Measurements from ENCODE around the gene PTPRG.

The PTPRG gene

DNA sequence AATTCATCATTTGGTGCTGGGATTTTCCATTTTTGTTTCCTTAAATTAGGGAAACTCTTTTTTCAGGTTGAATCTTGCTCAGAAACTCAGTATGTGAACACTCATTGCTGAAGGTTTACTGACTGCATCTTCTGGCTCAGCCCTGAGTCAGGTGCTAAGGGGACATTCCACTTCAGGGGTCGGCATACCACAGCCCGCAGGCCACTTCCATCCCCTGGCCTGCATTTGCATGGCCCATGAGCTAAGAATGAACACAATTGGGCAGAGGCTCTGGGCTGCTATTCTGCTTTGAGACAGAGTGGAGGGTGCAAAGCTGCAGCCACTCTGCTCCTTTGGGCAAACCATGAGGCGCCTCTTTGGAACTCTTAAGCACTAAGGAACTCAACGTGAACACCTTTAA, 647.0 kb downstream of the PTPRG start:
- no peak for DNase-seq

DNA sequence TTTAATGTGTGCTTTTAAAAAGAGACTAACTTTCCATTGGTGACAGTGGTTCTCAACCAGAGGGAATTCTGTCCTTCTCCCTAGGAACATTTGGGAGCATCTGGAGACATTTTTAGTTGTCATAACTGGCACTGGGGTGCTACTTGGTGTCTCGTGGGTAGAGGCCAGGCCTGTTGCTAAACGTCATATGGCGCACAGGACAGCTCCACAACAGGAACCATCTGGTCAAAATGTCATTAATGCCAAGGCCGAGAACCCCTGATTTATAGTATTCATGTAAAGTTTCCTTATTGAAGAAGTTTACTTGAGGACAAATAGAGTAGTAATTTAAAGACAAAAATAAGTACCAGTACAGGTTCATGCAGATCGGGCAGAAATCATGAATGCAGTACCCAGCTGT, 647.7 kb downstream of the PTPRG start:
- no peak for DNase-seq

DNA sequence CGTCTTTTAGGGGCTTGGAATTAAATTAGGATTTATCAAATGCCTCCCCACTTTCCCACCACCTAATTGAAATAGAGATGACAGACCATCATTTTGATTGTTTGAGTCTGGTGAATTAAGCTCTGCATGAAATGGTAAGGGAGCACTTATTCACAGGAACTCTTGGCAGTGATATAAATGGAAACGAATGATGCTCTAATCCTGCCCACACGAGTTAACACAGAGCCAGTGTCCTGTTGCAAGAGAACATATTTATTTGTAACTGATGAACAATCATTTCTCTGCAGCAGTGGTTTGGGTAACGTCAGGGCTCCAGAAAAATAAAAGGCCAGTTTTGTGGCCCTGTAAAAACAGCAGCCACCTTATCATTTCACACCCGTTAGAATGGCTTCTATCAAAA, 648.6 kb downstream of the PTPRG start:
- no peak for DNase-seq

DNA sequence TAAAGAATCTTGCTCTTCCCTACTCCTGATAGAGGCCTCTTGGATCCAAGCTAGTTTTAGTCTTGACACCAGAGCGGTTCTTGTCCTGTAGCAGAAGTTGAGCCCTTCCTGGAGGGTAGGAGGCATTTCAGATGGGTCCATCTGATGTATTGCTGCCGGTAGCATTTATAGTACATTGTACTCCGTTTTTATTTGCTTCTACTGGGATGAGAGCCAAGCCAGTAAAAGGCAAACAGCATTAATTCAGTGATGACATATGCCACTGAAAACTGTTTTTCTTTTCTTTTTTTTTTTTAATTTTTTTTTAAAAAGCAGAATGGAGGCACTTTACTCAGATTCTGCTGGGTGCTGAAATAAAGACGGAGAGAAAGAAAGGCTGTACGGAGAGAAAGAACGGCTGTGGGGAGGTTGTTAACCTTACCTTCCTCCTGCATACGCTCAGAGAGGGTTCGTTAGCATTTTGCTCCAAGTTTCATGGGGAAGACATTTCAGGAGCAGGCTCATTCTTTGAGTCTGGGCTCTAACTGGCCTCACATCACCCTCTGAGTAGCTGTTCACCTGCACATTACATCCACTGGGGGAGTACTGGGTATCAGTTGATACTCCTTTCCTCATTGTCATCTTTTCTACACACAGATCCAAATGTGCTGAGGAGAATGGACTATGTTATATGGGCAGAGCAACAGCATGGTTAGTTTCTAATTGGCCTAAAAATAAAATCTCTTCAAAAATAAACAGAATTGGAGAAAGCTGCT, 650.5 kb downstream of the PTPRG start:
- DNase-seq: peak; percentile 19

DNA sequence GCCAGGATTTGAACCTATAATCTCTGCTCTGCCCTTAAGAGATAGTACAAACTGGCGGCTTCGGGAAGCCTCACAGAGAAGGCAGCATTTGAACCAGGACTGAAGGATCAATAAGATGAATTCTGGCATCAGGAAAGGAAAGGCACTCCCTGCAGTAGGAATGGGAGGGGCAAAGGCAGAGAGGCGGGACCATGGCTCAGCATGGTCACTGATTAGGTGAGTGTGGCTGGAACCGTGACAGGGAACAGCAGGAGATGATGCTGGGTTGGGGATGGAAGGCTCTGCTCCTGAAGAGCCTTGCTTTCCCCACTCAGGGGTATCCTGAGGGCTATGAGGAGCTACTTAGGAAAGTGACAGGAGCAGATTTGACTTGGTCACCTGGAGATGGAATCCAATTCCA, 653.5 kb downstream of the PTPRG start:
- DNase-seq: no peak

DNA sequence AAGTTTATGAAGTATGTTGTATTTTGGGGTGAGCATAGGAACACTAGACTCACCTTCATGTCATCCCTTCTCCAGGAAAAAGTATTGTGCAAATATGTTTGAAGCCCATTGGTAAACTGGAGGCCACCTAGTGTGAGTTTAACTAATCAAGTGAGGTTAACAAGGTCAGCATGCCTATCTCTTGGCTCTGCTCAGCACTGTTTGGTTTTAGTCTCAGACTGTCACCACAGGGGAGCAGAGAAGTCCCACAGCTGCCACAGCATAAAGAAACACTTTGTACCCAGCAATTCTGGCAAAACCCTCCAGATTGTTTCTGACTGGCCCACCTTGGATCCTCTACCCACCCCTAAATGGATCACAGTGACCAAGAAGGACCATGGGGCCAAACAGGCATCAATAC, 659.2 kb downstream of the PTPRG start:
- no peak for DNase-seq

DNA sequence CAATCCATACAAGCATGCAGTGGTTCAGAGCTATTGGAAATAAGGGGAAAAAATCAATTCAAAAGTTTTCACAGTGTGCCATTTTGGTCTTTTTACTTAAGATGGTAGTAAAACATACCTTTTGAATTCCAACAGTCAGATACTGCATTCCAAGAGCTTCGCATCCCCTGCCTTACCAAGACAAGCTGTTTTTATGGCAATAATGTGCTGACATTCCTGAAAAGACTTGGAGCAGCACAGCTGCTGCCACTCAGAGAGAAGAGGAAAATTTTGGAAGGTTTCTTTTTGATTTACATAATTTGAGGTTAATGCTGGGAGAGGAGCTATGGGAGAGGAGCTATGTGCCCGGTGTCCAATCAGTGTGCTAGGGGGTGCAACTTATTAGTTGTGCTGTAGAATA, 663.7 kb downstream of the PTPRG start:
- DNase-seq: no peak

DNA sequence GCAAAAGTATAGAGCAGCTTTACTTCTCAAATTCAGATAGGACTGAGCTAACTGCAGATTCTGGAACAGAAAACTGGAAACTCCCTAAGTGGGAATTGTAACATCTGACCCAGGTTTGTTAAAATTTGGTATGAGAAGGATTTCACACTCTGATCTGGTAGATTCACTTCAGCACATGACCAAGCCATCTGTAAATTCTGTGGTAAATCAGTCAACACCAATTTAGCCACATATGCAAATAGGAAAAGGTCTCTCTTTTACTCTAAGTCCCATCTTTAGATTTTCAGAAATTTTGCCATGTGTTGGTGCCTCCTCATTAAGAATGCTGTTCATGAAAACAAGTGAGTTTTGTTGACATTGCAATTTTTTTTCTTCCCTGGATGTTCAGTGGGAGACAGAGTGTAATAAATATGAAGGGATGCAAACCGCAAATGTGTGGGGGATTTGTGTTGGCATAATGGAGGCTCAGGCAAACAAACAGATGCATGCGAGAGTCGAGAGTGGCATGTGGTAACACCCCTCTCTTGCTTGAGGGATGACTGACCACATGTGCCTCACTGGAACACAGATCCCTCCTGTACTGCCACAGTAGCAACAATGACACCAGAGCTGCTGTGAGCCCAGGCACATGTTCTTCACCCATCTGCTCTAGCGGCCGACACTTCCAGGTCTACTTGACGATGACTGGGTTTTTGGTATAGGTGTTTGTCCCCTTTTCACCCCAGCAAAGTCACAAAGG, 665.4 kb downstream of the PTPRG start:
- DNase-seq: no peak

DNA sequence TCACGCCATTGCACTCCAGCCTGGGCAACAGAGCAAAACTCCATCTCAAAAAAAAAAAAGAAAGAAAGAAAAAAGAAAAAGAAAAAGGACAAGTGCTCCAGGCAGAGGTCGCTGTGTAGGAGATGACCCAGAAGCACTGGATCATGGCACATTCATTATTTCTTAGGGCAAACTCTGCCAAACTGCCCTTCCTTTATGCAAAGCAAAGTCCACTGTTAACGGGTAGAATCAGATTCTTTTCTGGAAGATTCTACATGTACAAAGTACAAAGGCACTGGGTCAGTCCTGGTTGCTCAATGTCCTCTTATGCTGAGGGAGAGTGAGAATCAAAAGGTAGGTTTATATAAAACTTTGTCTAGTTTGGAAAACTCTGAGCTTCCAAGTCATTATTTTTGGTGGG, 667.1 kb downstream of the PTPRG start:
- DNase-seq: no peak

DNA sequence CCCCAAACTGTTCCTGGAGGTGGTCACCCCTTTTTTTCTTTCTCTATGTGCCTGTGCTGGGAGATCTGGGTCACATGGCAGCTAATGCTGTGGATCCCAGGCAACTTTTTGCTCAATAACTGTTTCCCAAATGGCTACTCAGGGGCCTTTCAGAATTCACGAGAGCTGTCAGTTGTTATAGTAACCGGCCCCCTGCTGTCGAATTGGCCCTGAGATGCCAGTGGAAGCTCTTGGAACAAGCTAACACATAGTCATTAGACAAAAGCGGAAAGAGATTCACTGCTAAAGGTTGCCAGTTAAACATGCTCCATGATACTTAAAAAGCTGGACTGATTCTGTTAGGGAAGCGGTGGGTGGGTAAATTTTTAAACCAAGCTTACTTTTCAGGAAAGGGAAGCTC, 667.8 kb downstream of the PTPRG start:
- DNase-seq: no peak

DNA sequence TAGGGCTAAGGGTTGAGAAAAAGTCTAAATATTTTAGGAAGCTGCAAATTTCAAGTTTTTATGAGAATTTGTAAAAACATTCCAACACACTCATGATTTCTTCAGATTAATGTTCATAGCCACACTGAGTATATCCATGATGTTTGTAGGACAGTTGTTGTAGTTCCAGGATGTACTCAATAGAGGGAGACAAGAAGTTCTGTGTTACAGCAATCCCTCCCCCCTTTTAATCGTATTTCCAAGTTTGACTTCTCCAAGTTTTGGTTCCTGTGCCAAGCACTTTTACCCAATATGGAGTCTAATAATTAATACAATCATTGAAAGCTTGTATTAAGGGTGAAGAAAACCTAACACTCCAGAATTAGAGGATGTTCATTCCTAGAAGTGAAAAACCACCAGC, 668.5 kb downstream of the PTPRG start:
- DNase-seq: no peak

DNA sequence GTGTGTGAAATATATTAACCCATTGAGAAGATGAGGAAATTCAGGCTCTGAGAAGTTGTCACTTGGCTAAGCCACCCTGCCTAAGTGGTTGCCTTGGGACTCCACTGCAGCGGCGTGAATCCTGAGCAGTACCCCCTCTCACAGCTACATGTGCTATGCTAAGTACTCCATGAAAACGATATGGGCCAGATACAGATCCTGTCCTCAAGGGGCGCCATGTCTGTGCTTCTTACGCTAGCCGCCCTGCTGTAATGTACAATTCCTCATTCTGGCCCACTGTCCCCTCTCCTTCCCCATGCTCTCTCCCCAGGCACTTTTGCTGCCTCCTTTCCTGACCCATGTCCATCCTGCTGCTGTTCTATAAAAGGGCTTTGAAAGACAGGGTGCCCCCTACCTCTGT, 671.7 kb downstream of the PTPRG start:
- no peak for DNase-seq

DNA sequence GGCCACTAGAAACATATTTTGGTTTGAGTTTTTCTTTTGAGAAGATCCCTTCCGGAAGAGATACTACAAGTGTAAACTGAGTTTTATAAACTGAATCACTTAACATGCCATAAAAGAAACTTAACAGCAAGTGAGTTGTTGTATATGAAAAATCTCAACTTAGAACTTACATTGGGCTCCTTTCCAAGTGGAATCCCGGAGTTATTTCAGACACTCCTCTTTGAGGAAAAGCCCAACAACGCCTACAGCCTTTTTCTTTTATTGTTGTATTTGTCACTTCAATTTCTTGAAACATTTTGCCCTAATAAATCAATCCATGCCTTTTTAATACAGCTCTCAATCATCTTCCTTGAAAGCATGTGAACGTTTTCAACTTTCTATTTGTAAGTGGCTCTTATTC, 674.6 kb downstream of the PTPRG start:
- no peak for DNase-seq

DNA sequence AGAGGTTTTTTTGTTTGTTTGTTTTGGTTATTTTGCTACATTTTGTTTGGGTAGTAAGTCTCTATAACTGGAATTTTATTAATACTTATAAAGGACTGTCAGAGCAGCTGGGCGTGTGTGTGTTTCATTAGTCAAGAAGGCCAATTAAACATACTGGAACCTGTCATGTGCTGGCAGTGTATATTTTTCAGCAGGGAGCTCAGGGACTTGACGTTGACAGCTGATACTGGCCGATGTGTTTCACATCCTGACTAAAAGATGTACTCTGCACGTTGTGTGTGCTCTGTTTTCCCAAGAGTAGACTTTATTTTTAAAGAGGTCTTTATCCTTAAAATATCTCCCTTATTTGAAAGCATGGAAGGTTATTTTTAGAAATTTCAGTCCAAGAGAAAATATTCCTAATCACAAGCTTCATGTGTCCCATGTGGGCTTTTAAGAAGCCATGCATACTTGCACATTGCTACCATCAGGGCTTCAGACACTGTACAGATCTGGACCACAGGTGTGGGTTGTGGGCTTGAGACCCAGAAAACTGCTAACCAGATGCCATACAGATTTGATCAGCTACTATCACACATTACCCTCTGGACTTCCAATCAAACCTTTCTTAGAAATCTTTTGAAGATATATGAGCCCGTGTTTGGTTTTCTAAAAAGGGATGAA, 676.0 kb downstream of the PTPRG start:
- no peak for DNase-seq

DNA sequence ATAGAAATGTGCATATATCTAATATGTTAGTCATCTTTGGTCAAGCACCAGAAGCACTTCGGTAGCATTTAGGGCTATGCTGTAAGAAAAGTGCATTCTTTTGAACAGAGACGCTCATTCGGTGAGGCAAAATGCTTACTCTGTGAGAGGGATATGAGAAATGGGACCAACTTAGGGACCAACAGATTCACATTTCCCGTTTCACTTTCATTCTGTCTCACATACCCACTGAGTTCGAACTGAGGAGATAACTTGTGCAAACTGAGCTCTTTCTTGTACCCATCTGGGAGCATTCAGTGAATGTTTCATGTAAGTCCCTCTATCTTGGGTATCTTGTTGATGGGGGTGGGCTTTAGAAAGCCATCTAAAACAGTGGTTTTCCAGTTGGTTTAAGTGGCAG, 676.6 kb downstream of the PTPRG start:
- DNase-seq: no peak

DNA sequence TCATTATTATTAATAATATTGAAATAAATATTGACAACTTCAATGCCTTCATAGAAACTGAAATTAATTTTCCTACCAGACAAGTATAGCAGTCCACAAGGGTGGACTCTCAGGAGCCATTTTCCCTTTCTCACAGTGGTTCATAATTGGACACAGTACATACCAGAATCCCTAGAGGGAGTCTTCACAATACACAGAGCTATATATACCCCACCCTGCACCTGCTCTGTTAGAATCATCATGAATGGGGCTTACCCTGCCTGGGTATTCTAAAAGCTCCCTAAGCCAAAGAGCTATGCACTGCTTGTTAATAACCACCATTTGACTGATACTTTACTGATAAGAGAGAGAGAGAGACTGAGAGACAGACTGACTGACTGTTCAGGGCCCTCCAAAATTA, 677.1 kb downstream of the PTPRG start:
- DNase-seq: no peak

DNA sequence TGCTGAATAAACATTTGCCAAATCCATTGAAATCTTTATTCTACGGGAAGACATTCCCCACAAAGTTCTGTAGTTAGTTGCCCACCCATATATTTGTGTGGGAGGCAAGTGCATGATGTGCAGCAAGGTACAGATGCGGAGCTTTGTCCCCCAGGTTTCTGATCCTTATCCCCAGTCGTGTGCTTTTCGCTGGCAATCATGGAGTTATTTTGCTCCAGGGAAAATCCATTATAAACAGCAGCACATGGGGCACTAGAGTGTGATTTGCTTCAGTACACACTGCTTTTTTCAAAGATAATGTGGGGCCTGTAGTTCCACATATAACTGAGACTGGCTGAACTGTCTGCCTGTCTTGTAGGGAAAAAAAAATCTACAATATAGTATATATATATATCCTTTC, 679.9 kb downstream of the PTPRG start:
- no peak for DNase-seq

DNA sequence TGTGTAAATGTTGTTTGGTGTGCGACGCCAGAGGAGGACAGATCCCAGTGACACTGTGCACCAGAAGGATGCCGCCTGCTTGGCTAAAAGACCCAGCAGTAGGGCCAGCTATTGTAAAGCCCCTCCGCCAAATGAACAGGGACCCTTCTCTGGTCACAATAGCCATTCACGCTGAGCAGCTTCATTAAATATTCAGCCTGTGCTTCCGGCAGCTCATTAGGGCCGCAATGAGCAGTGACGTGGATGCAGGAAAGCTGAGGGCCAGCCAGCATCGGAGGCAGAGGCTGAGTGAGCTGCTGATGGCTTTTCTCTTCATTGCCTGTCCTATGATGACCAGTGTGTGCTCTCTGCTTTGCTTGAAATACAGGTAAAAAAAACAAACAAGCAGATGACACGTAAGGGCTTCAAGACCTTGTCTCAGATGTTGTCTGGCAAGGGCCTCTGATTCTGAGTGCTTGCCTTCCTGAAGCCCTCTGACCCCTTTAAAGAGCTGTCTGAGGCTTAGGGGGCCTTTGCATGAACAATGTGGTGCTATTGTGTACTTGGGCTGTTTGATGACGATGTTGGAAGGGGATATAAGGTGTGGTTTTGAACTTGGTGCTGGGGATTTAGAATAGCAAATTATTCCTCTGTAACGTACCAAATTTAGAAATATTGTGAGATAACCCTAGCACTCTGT, 681.6 kb downstream of the PTPRG start:
- no peak for DNase-seq

DNA sequence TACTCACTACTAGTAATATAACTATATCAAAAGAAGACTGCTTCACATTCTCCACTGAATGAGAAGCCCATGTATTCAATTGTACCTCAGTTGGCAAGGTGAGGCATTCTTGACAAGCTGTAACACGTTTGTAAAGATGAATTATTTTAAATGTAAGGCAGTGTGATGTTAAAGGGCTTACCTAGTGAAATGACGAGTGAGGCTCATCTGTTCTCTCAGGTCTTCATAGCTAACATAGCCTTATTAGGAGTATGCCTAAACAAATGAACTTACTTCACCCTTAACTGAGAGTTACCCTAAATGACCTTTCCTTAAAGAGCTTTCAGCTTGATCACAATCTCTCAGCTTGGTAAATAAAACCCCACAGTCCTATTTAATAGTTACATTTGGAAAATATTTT, 684.7 kb downstream of the PTPRG start:
- DNase-seq: peak; percentile 0

DNA sequence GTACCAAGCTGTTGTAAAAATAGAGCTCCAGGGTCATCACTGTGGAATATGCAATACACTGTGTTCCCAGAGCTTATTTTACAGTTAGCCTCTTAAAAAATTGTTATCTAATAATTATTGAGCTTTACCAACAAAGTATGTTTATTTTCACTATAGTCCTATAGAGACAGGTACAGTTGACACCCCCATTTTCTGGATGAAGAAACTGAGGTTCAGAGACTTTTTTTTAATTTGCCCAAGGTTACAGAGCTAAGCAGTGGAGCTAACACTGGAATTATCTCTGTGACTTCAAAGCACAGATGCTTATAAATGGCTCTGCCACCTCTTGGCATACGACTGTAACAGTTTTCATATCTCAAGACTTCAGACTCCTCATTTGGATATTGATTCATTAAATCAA, 685.6 kb downstream of the PTPRG start:
- DNase-seq: no peak

DNA sequence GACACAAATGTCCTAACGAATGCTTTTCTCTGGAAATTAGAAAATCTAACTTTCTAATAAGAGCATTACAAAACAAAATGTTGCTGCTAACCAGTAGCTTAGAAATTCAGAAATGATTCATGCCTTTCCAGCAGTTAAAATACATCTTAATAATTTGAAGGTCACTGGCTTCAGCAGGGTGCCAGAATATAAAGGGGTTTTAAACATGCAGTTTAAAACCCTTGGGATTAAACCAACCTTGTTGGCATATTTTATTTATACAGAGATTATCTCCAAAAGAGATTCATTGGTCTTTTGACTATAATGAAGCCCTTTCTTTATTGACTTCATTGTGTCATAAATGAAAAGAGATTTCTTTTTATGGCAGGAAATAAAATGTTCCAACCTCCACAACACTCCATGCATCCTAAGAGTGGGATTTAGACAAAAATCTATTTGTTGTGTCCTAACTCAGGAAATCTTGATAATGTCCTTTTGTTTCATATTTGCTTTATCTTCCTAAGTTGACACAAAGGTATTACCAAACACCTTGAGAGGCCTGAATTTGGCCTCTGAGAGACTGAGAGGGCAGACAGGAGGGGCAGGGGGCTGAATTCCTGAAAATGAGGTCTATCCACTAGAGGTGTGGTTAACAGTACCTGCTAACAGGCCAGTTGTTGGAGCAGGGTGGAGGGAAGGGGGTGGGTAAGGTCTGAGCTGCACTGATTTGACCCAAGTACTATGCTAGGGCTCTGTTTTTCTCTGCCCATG, 687.5 kb downstream of the PTPRG start:
- no peak for DNase-seq

DNA sequence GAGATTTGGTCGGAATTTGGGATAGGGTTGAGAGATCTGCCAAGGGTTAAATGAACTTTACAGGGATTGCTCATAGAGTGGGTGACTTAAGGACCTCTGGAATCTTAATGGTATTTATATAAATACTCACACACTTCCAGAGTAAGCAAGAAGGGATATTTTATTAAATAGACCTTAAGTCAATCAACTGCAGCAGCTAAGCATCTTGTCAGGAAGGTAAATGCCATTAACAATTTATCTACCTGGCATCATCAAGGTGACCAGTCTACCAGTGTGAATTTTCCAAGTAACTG, 688.1 kb downstream of the PTPRG start:
- DNase-seq: no peak

DNA sequence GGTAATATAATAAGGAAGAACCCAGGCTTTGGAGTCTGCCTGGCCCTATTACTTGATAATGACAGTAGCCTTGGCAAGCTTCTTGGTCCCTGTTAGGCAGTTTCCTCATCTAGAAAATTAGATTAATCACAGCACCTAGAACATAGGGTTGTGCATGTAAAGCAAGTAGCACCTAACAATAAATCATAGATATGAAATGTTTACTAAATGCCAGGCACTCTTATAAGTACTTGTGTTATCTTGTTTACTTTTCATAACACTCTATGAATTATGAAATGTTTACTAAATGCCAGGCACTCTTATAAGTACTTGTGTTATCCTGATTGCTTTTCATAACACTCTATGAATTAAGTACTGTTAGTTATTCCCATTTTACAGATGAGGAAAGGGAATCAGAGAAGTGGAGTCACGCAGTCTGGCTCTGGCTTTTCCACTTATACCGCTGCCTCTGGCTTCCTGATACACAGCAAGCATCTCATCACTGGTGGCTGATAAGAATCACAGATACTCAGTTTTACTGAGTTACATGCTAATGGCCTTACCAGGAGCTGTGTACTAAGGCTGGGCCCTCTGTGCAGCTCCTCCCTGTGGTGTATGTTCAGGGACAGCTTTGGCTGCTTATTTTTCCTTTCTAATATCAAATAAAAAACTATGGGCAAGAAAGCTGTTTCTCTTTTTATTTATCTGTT, 688.6 kb downstream of the PTPRG start:
- DNase-seq: no peak
